Measurements from ENCODE around the gene CATSPERD.

Gene CATSPERD

GRCh38 chr19:5801796-5802619, 81.6 kb downstream of the CATSPERD start:
- no peaks in the 10 kb centered on the region for H3K9me3 Mint-ChIP-seq
- peaks cover 19% of the 10 kb centered on the region for H3K4me1 Mint-ChIP-seq (ENCODE audit: low read depth)
- H3K4me3 Mint-ChIP-seq: no peak overlapping the region
- no peak overlapping the region for H3K27ac Mint-ChIP-seq
- intact Hi-C loops (cut with micrococcal nuclease): no loop called here
- H3K36me3 Mint-ChIP-seq (ENCODE audit: low read depth): no peaks in the 10 kb centered on the region
- H3K27me3 Mint-ChIP-seq: peaks cover 86% of the 10 kb centered on the region

GRCh38 chr19:5803441-5803751, 83.0 kb downstream of the CATSPERD start:
- Mint-ChIP-seq H3K27ac (peak overlapping the region; percentile 55), H3K27me3 (peaks cover 87% of the 10 kb centered on the region), H3K4me1 (ENCODE audit: low read depth) (peaks cover 19% of the 10 kb centered on the region), H3K36me3 (ENCODE audit: low read depth) (no peaks in the 10 kb centered on the region), H3K9me3 (no peaks in the 10 kb centered on the region), H3K4me3 (peak overlapping the region; percentile 78)
- intact Hi-C loops (cut with micrococcal nuclease): no loop called here

- peaks cover 85% of the 10 kb centered on the region for H3K27me3 Mint-ChIP-seq
- H3K36me3 Mint-ChIP-seq (ENCODE audit: low read depth): no peaks in the 10 kb centered on the region
- peak overlapping the region; percentile 78 for H3K4me3 Mint-ChIP-seq
- no peaks in the 10 kb centered on the region for H3K9me3 Mint-ChIP-seq
- intact Hi-C loops (cut with micrococcal nuclease): loop anchor here (2.0 kb wide), 2 partner anchors 89 to 219 kb away; no protein-coding TSS in a partner anchor
- H3K4me1 Mint-ChIP-seq (ENCODE audit: low read depth): peaks cover 24% of the 10 kb centered on the region
- peak overlapping the region; percentile 55 for H3K27ac Mint-ChIP-seq
These were observed 83.5 kb downstream of the CATSPERD start for GRCh38 chr19:5803752-5804515.

- intact Hi-C loops (cut with micrococcal nuclease): loop anchor here (2.0 kb wide), 2 partner anchors 88 to 218 kb away; no protein-coding TSS in a partner anchor
- peaks cover 79% of the 10 kb centered on the region for H3K27me3 Mint-ChIP-seq
- H3K9me3 Mint-ChIP-seq: no peaks in the 10 kb centered on the region
- H3K4me3 Mint-ChIP-seq: peak within 1 kb of the TSS; percentile 78
- no peaks in the 10 kb centered on the region for H3K36me3 Mint-ChIP-seq (ENCODE audit: low read depth)
- peaks cover 27% of the 10 kb centered on the region for H3K4me1 Mint-ChIP-seq (ENCODE audit: low read depth)
- H3K27ac Mint-ChIP-seq: peak within 1 kb of the TSS; percentile 55
These were observed 84.4 kb downstream of the CATSPERD start, which contains the start of gene NRTN for GRCh38 chr19:5804516-5805461. Gene NRTN, plus strand, starts transcription at chr19:5805067. Its CDS starts 19,099 bp downstream, at chr19:5824166.

- peaks cover 71% of the 10 kb centered on the region for H3K27me3 Mint-ChIP-seq
These were observed 85.2 kb downstream of the CATSPERD start for GRCh38 chr19:5805462-5806132.

GRCh38 chr19:5806133-5806489, 85.7 kb downstream of the CATSPERD start:
- H3K27ac Mint-ChIP-seq: no peak overlapping the region
- intact Hi-C loops (cut with micrococcal nuclease): no loop called here
- H3K4me3 Mint-ChIP-seq: no peak overlapping the region

More at GRCh38 chr19:5805462-5806132, 85.2 kb downstream of the CATSPERD start:
- Mint-ChIP-seq H3K4me3 (no peak overlapping the region), H3K9me3 (no peaks in the 10 kb centered on the region), H3K27ac (no peak overlapping the region), H3K4me1 (ENCODE audit: low read depth) (peaks cover 27% of the 10 kb centered on the region), H3K36me3 (ENCODE audit: low read depth) (no peaks in the 10 kb centered on the region)
- intact Hi-C loops (cut with micrococcal nuclease): loop anchor here (2.0 kb wide), 2 partner anchors 87 to 217 kb away; no protein-coding TSS in a partner anchor

GRCh38 chr19:5806905-5807304, 86.5 kb downstream of the CATSPERD start:
- H3K9me3 Mint-ChIP-seq: no peaks in the 10 kb centered on the region
- no peak overlapping the region for H3K27ac Mint-ChIP-seq
- H3K4me3 Mint-ChIP-seq: no peak overlapping the region
- H3K36me3 Mint-ChIP-seq (ENCODE audit: low read depth): no peaks in the 10 kb centered on the region
- intact Hi-C loops (cut with micrococcal nuclease): no loop called here
- peaks cover 24% of the 10 kb centered on the region for H3K4me1 Mint-ChIP-seq (ENCODE audit: low read depth)
- peaks cover 59% of the 10 kb centered on the region for H3K27me3 Mint-ChIP-seq

More at GRCh38 chr19:5806133-5806489, 85.7 kb downstream of the CATSPERD start:
- Mint-ChIP-seq H3K36me3 (ENCODE audit: low read depth) (no peaks in the 10 kb centered on the region), H3K9me3 (no peaks in the 10 kb centered on the region), H3K27me3 (peaks cover 65% of the 10 kb centered on the region), H3K4me1 (ENCODE audit: low read depth) (peaks cover 27% of the 10 kb centered on the region)

- Mint-ChIP-seq H3K36me3 (ENCODE audit: low read depth) (no peaks in the 10 kb centered on the region), H3K27ac (no peak overlapping the region), H3K4me1 (ENCODE audit: low read depth) (peaks cover 22% of the 10 kb centered on the region), H3K4me3 (no peak overlapping the region), H3K27me3 (peaks cover 46% of the 10 kb centered on the region), H3K9me3 (no peaks in the 10 kb centered on the region)
- intact Hi-C loops (cut with micrococcal nuclease): no loop called here
These were observed 87.8 kb downstream of the CATSPERD start for GRCh38 chr19:5808120-5808816.

- H3K9me3 Mint-ChIP-seq: no peaks in the 10 kb centered on the region
- no peaks in the 10 kb centered on the region for H3K36me3 Mint-ChIP-seq (ENCODE audit: low read depth)
- peaks cover 15% of the 10 kb centered on the region for H3K4me1 Mint-ChIP-seq (ENCODE audit: low read depth)
- H3K4me3 Mint-ChIP-seq: no peak overlapping the region
- intact Hi-C loops (cut with micrococcal nuclease): no loop called here
- no peak overlapping the region for H3K27ac Mint-ChIP-seq
- H3K27me3 Mint-ChIP-seq: peaks cover 40% of the 10 kb centered on the region
These were observed 88.6 kb downstream of the CATSPERD start for GRCh38 chr19:5809053-5809452.

- H3K9me3 Mint-ChIP-seq: no peaks in the 10 kb centered on the region
- H3K27ac Mint-ChIP-seq: no peak overlapping the region
- no peaks in the 10 kb centered on the region for H3K36me3 Mint-ChIP-seq (ENCODE audit: low read depth)
- intact Hi-C loops (cut with micrococcal nuclease): no loop called here
- H3K4me3 Mint-ChIP-seq: no peak overlapping the region
- H3K4me1 Mint-ChIP-seq (ENCODE audit: low read depth): peaks cover 10% of the 10 kb centered on the region
- H3K27me3 Mint-ChIP-seq: peaks cover 38% of the 10 kb centered on the region
These were observed 89.0 kb downstream of the CATSPERD start for GRCh38 chr19:5809469-5809868.

GRCh38 chr19:5811117-5811516, 90.7 kb downstream of the CATSPERD start:
- H3K36me3 Mint-ChIP-seq (ENCODE audit: low read depth): no peaks in the 10 kb centered on the region
- H3K4me1 Mint-ChIP-seq (ENCODE audit: low read depth): peaks cover 9% of the 10 kb centered on the region
- intact Hi-C loops (cut with micrococcal nuclease): no loop called here
- H3K4me3 Mint-ChIP-seq: no peak overlapping the region
- H3K9me3 Mint-ChIP-seq: no peaks in the 10 kb centered on the region
- peaks cover 31% of the 10 kb centered on the region for H3K27me3 Mint-ChIP-seq
- H3K27ac Mint-ChIP-seq: no peak overlapping the region

GRCh38 chr19:5814123-5814851, 93.8 kb downstream of the CATSPERD start:
- Mint-ChIP-seq H3K36me3 (ENCODE audit: low read depth) (no peaks in the 10 kb centered on the region), H3K27ac (no peak overlapping the region), H3K4me3 (no peak overlapping the region), H3K9me3 (no peaks in the 10 kb centered on the region), H3K4me1 (ENCODE audit: low read depth) (no peaks in the 10 kb centered on the region), H3K27me3 (peaks cover 15% of the 10 kb centered on the region)
- intact Hi-C loops (cut with micrococcal nuclease): no loop called here

All from dendritic cell treated with granulocyte-macrophage colony-stimulating factor and Interleukin-4, amounts not matched to agents 40 ng/mL and 50 ng/mL, for 4 days (primary cell).